Fibroblast of villous mesenchyme (primary cell): ENCODE results near the gene KIFC3. TPM values are rescaled to one million over a fixed set of nuclear protein-coding genes. Genes with fewer than 3 reads are reported as not detected.

Experiments
- DNase-seq: peaks from one replicate; pipeline ENCODE4 v3.0.0-alpha.2; 2010; ENCODE audit warnings: low read depth
- H3K4me3 ChIP-seq: 2 replicates; pipeline ENCODE4 v1.5.1; 2011; ENCODE audit warnings: low read depth, mild to moderate bottlenecking, low read length
- CTCF ChIP-seq: IDR thresholded peaks from 2 replicates; pipeline ENCODE4 v1.5.1; 2012; ENCODE audit warnings: low read depth, mild to moderate bottlenecking, low read length; ENCODE audit not compliant: insufficient read depth
- total RNA-seq: library from RNA; depleted of rRNA; stranded (reverse); fragments of >200 nt; gene quantifications from 2 replicates; pipeline ENCODE4 v1.2.3, GENCODE V29; 2012

The KIFC3 gene
- total RNA-seq, 1 donor: 72.5 TPM

- no peak for DNase-seq
Measured at GRCh38 chr16:57830890-57831484, 28.7 kb upstream of the KIFC3 start.

GRCh38 chr16:57829969-57830360 lies 27.7 kb upstream of the KIFC3 start:
- H3K4me3 ChIP-seq: no peak overlapping the region
- no peak for DNase-seq
- TF ChIP-seq CTCF: no peak

More at GRCh38 chr16:57830890-57831484, 28.7 kb upstream of the KIFC3 start:
- no peak overlapping the region for H3K4me3 ChIP-seq
- no peak for TF ChIP-seq CTCF

GRCh38 chr16:57828272-57829161 lies 26.2 kb upstream of the KIFC3 start:
- H3K4me3 ChIP-seq: no peak overlapping the region
- TF ChIP-seq CTCF: no peak
- no peak for DNase-seq

- no peak for DNase-seq
- H3K4me3 ChIP-seq: no peak overlapping the region
- no peak for TF ChIP-seq CTCF
Measured at GRCh38 chr16:57826706-57827625, 24.7 kb upstream of the KIFC3 start.

- no peak for TF ChIP-seq CTCF
- no peak overlapping the region for H3K4me3 ChIP-seq
- no peak for DNase-seq
Measured at GRCh38 chr16:57826052-57826451, 23.8 kb upstream of the KIFC3 start.

GRCh38 chr16:57825298-57826044 lies 23.2 kb upstream of the KIFC3 start:
- H3K4me3 ChIP-seq: no peak overlapping the region
- no peak for TF ChIP-seq CTCF
- no peak for DNase-seq
